Esophagus muscularis mucosa (tissue), 4 donors: ENCODE results near the gene MRPL51. TPM values are rescaled to one million over a fixed set of nuclear protein-coding genes. Genes with fewer than 3 reads are reported as not detected.

Experiments used
- DNase-seq: peaks from one replicate; pipeline ENCODE4 v3.0.0-alpha.2; 2017; ENCODE audit errors: extremely low spot score
- H3K27ac ChIP-seq, 4 donors: fragments of 200-600 bp; sonication (generic); replicated peaks in 1 of 4; 1 replicate in 3 of 4; 2 replicates in 1 of 4; pipeline ENCODE4 v1.5.1; 2016 to 2019; ENCODE audit warnings: mild to moderate bottlenecking in 1 of 4
- H3K27me3 ChIP-seq, 4 donors: fragments of 200-600 bp; sonication (generic); one replicate each; pipeline versions ENCODE4 v1.5.1 to v1.6.0; 2016 to 2019
- H3K36me3 ChIP-seq, 4 donors: fragments of 200-600 bp; sonication (generic); one replicate each; pipeline ENCODE4 v1.5.1; 2016 to 2019
- H3K4me1 ChIP-seq, 4 donors: fragments of 200-600 bp; sonication (generic); one replicate each; pipeline ENCODE4 v1.5.1; 2016 to 2019
- H3K4me3 ChIP-seq, 4 donors: fragments of 200-600 bp; sonication (generic); 1 replicate in 2 of 4; 2 replicates in 2 of 4; pipeline ENCODE4 v1.5.1; 2016 to 2019; ENCODE audit warnings: mild to moderate bottlenecking in 4 of 4, moderate library complexity in 1 of 4
- H3K9me3 ChIP-seq, 4 donors: fragments of 200-600 bp; sonication (generic); 1 replicate in 3 of 4; 2 replicates in 1 of 4; pipeline ENCODE4 v1.5.1; 2016 to 2019
- CTCF ChIP-seq, 3 experiments: fragments of 200-600 bp in 2 of 3; fragments of 450-650 bp in 1 of 3; sonication (generic) in 2 of 3; IDR thresholded peaks; one replicate each; pipeline ENCODE4 v1.5.1; 2017 to 2019; ENCODE audit warnings: antibody characterized with exemption in 3 of 3, mild to moderate bottlenecking in 2 of 3, moderate library complexity in 1 of 3
- EP300 ChIP-seq: sonication (generic); formaldehyde crosslinking; IDR thresholded peaks from one replicate; pipeline ENCODE4 v1.6.1; 2017; ENCODE audit warnings: antibody characterized with exemption
- POLR2A ChIP-seq: fragments of 450-650 bp; IDR thresholded peaks from one replicate; pipeline ENCODE4 v1.6.1; 2017; ENCODE audit warnings: antibody characterized with exemption, moderate library complexity, mild to moderate bottlenecking, low read depth
- POLR2AphosphoS5 ChIP-seq, 2 donors: sonication (generic); formaldehyde crosslinking; IDR thresholded peaks; one replicate each; pipeline ENCODE4 v1.6.1; 2017; ENCODE audit warnings: antibody characterized with exemption in 2 of 2
- WGBS: methylation state at CpG from one replicate; pipeline ENCODE4 v1.1.5; 2018; 5-methylcytosine and 5-hydroxymethylcytosine counted together
- intact Hi-C: fragments of 100-400 bp; cut with DNase I; formaldehyde crosslinking; loops from one replicate; pipeline ENCODE4 v1.15.1; 2023
- total RNA-seq, 4 donors: library from RNA; depleted of rRNA; stranded (reverse); fragments of >200 nt; gene quantifications; one replicate each; pipeline versions ENCODE4 v1.1.0 to v1.2.1, GENCODE V29; 2016

MRPL51 gene
- total RNA-seq, 4 donors from 2014 or later = 62.3 to 105 (median 81.3) TPM

DNA sequence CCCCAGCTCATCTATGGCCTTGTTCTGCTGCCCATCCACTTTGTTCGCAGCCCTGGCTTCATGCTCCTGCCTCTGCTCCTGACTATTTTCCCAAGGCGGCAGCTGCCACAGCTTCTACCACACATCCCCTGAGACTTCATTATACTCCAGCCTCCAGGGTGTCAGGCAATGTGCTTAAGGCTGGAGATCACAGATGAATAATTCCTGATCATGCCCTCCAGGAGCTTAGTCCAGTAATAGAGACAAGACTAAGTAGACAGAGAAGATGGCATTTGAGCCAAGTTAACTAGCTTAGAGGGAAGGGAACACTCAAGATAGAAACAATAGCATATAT lies 34.1 kb downstream of the MRPL51 start:
- H3K9me3 ChIP-seq = no peaks in the 10 kb centered on the region
- H3K4me1 ChIP-seq = peaks cover 15 to 34% (median 23%) of the 10 kb centered on the region in 4 donors
- H3K27me3 ChIP-seq = no peaks in the 10 kb centered on the region
- intact Hi-C loops = no loop called here
- no peak overlapping the region for H3K4me3 ChIP-seq
- TF ChIP-seq POLR2A (no peak), POLR2AphosphoS5 (IDR thresholded peaks at IDR 0.05) (no peak), CTCF (IDR thresholded peaks at IDR 0.05) (no peak), EP300 (no peak)
- DNase-seq = no peak
- WGBS = 96% methylated on average over 2 of the region's 2 CpGs
- peaks cover 42 to 91% (median 88%) of the 10 kb centered on the region in 4 donors for H3K36me3 ChIP-seq
- no peak overlapping the region for H3K27ac ChIP-seq

DNA sequence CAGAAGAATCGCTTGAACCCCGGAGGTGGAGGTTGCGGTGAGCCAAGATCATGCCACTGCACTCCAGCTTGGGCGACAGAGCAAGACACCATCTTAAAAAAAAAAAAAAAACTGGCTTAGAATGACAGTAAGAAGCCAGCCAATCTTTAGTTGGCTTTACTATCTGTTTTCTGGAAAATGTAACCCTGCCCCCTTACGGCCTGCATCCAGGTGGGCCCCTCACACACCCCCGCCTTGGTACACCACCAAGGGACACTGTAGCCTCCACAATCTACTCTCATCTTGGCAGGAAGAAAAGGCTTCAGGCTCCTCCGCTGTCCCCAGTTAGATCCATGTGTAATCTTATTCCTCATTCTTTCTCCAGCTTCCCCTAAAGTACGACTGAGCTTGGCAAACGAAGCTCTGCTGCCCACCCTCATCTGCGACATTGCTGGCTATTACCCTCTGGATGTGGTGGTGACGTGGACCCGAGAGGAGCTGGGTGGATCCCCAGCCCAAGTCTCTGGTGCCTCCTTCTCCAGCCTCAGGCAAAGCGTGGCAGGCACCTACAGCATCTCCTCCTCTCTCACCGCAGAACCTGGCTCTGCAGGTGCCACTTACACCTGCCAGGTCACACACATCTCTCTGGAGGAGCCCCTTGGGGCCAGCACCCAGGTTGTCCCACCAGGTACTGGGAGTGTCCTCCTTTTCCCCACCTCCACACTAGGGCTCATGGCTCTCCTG lies 34.6 kb downstream of the MRPL51 start:
- Histone ChIP-seq H3K27me3 (no peaks in the 10 kb centered on the region), H3K4me1 (peaks cover 14 to 34% (median 25%) of the 10 kb centered on the region in 4 donors), H3K27ac (no peak overlapping the region), H3K36me3 (peaks cover 40 to 91% (median 86%) of the 10 kb centered on the region in 4 donors), H3K9me3 (no peaks in the 10 kb centered on the region), H3K4me3 (no peak overlapping the region)
- intact Hi-C loops = no loop called here
- TF ChIP-seq EP300 = no peak
- no peak for TF ChIP-seq POLR2A
- no peak for TF ChIP-seq POLR2AphosphoS5 (IDR thresholded peaks at IDR 0.05)
- no peak for TF ChIP-seq CTCF (IDR thresholded peaks at IDR 0.05)
- DNase-seq = no peak
- WGBS = 90% methylated on average over 14 of the region's 14 CpGs

DNA sequence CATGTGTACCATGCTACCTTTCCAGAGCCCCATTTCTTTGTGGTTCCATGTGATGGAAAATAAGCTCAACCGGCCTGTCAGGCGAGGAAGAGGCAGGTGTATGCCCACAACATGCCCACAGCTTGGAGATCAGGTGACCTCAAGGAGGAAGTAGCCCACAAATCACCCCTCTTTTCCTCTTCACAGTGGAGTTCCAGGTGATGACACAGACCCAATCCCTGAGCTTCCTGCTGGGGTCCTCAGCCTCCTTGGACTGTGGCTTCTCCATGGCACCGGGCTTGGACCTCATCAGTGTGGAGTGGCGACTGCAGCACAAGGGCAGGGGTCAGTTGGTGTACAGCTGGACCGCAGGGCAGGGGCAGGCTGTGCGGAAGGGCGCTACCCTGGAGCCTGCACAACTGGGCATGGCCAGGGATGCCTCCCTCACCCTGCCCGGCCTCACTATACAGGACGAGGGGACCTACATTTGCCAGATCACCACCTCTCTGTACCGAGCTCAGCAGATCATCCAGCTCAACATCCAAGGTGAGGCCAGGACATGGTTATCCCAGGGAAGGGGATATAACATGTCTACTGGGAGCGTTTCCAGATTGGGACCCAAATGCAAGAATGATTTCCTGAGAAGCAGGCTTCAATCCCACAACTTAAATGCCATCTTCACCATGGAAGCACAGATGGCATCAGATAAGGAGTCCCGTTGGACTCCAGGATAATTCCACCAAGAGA lies 35.7 kb downstream of the MRPL51 start:
- no peaks in the 10 kb centered on the region for H3K27me3 ChIP-seq
- peaks cover 35 to 83% (median 77%) of the 10 kb centered on the region in 4 donors for H3K36me3 ChIP-seq
- H3K4me3 ChIP-seq = no peak overlapping the region
- peak overlapping the region in 1 of 4 donors; percentile 26 for H3K27ac ChIP-seq
- WGBS = 87% methylated on average over 9 of the region's 12 CpGs
- TF ChIP-seq POLR2A (no peak), EP300 (no peak), POLR2AphosphoS5 (IDR thresholded peaks at IDR 0.05) (no peak), CTCF (IDR thresholded peaks at IDR 0.05) (no peak)
- H3K9me3 ChIP-seq = no peaks in the 10 kb centered on the region
- no peak for DNase-seq
- intact Hi-C loops = no loop called here
- H3K4me1 ChIP-seq = peaks cover 24 to 34% (median 29%) of the 10 kb centered on the region in 4 donors

GRCh38 chr12:6452944-6453630 lies 40.0 kb downstream of the MRPL51 start:
- intact Hi-C loops = no loop called here
- peak overlapping the region; percentile 63 to 79 (median 73) for H3K4me3 ChIP-seq
- TF ChIP-seq POLR2AphosphoS5 (IDR thresholded peaks at IDR 0.05) (peak; percentile 4 to 45), EP300 (no peak)
- H3K9me3 ChIP-seq = no peaks in the 10 kb centered on the region
- DNase-seq = no peak
- H3K36me3 ChIP-seq = peaks cover 10 to 44% (median 36%) of the 10 kb centered on the region in 4 donors
- H3K27me3 ChIP-seq = peaks cover 0 to 4% (median 0%) of the 10 kb centered on the region in 4 donors
- H3K27ac ChIP-seq = peak overlapping the region; percentile 96 to 99 (median 97)
- WGBS = 52% methylated on average over 7 of the region's 17 CpGs
- H3K4me1 ChIP-seq = peaks cover 22 to 51% (median 47%) of the 10 kb centered on the region in 4 donors
